ENCODE measurements around the gene SNX8.

SNX8 gene

DNA sequence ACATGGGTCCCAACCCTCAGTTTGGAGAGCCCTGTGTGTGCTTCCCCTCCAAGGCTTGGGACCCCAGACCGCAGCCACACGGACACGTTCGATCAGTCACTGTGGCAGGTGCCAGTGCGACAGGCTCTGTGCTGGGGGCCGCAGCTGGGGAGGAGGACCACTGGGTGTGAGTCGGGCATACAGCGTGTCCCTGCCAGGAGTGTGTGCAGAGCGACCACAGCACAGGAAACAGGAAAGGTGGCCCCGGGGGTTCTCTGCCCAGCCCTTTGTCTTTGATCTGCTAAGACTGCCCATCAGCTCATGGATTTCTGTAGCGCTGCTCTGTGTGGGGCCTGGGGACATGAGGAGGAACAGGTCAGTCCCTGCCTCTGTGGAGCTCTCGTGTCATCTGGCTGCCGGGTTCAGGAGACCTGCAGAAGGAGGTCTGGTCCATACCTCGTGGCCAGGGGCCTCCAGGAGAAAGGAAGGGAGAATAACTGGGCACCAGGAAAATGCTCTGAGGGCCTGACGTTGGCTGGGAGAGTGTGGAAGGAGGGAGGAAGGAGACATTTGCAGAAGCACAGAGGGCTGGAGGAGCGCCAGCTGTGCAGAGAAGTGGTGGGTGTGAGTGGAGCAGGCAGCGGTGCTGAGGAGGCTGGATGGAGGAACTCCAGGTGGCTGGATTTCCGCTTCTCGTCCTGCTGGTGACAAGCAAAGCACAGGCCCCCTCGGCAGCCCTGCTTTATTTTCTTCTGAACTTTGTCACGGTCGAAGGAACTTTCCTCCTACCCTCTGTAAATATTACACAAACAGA lies 68.2 kb downstream of the SNX8 start:
- DNase-seq (ENCODE audit: extremely low read depth, low read depth): no peak
- TF ChIP-seq, protein P1, sequence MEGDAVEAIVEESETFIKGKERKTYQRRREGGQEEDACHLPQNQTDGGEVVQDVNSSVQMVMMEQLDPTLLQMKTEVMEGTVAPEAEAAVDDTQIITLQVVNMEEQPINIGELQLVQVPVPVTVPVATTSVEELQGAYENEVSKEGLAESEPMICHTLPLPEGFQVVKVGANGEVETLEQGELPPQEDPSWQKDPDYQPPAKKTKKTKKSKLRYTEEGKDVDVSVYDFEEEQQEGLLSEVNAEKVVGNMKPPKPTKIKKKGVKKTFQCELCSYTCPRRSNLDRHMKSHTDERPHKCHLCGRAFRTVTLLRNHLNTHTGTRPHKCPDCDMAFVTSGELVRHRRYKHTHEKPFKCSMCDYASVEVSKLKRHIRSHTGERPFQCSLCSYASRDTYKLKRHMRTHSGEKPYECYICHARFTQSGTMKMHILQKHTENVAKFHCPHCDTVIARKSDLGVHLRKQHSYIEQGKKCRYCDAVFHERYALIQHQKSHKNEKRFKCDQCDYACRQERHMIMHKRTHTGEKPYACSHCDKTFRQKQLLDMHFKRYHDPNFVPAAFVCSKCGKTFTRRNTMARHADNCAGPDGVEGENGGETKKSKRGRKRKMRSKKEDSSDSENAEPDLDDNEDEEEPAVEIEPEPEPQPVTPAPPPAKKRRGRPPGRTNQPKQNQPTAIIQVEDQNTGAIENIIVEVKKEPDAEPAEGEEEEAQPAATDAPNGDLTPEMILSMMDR (IDR thresholded peaks at IDR 0.05; ENCODE audit: low read depth, low read length): no peak

DNA sequence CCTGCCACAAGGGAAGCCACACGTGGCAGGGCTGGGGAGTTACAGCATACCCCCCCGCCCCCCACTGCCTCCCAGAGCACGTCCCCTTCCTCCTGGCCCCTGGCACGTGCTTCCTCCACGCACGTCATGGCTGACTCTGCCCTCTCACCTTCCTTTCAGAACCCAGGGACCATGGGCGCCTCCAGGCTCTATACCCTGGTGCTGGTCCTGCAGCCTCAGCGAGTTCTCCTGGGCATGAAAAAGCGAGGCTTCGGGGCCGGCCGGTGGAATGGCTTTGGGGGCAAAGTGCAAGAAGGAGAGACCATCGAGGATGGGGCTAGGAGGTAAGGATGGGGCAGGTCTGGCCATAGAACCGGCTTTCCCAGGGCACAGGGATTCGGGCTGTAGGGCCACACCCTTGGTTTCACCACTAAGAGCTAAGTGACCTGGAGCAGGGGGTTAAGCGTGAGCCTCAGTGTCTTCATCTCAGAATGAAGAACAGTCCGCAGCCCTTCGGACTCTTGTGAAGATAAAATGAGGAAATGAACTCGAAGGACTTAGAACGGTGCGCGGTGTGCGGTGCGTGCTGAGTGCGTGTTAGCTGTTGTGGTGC lies 69.7 kb downstream of the SNX8 start:
- no peak for DNase-seq (ENCODE audit: extremely low read depth, low read depth)
- TF ChIP-seq, protein P1 (IDR thresholded peaks at IDR 0.05; ENCODE audit: low read depth, low read length): no peak

DNA sequence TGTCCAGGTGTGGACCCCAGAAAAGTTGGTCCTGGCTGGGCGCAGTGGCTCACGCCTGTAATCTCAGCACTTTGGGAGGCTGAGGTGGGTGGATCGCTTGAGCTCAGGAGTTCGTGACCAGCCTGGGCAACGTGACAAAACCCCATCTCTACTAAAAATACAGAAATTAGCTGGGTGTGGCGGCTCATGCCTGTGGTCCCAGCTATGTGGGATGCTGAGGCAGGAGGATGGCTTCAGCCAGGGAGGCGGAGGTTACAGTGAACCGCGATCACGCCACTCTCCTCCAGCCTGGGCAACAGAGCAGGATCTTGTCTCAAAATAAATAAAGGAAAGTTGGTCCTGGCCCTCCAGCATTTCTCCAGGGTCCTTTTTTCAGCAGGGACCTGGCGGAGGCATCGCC lies 70.8 kb downstream of the SNX8 start:
- no peak for DNase-seq (ENCODE audit: extremely low read depth, low read depth)

DNA sequence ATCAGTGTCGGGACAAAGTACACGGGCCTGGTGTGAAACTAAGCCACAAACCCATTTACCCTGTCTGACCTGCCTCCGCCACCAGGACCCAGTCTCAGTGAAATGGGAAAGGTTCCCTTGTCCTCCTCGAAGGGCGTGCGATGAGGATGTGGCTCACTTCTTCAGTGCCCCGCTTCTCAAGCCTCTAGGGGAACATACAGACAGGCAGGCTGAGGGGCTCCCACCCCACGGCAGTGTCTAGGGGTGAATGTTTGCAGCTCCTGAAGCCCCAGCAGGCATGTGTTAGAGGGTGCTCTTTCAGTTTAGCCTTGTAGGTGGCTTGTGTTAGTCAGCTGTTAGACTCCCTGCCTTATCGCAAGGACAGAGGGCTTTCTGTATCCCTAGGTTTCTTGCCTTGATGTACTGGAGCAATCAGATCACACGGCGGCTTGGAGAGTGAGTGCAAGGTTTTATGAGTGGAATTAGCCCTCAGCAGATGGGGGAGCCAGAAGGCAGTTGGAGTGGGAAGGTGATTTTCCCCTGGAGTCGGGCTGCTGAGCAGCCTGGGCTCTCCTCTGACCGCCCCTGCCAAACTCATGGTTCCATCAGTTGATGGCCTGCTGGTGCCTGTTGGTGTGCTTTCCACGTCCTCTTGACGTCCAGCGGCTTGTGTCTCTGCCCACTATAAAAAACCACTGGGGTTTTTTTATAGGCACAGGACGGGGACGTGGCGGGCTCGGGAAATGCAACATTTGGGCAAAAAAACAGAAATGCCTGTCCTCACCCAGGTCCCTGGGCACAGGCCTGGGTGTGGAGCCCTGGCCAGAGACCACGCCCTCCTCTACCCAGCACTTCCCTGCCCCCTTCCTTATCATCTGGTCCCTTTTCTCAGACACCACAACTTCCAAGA lies 71.5 kb downstream of the SNX8 start:
- TF ChIP-seq, protein P1 (IDR thresholded peaks at IDR 0.05; ENCODE audit: low read depth, low read length): no peak; the same call in 1 of the 2 replicates
- DNase-seq (ENCODE audit: extremely low read depth, low read depth): no peak

More for the DNA sequence above, 70.8 kb downstream of the SNX8 start:
- TF ChIP-seq, protein P1 (IDR thresholded peaks at IDR 0.05; ENCODE audit: low read depth, low read length): no peak

DNA sequence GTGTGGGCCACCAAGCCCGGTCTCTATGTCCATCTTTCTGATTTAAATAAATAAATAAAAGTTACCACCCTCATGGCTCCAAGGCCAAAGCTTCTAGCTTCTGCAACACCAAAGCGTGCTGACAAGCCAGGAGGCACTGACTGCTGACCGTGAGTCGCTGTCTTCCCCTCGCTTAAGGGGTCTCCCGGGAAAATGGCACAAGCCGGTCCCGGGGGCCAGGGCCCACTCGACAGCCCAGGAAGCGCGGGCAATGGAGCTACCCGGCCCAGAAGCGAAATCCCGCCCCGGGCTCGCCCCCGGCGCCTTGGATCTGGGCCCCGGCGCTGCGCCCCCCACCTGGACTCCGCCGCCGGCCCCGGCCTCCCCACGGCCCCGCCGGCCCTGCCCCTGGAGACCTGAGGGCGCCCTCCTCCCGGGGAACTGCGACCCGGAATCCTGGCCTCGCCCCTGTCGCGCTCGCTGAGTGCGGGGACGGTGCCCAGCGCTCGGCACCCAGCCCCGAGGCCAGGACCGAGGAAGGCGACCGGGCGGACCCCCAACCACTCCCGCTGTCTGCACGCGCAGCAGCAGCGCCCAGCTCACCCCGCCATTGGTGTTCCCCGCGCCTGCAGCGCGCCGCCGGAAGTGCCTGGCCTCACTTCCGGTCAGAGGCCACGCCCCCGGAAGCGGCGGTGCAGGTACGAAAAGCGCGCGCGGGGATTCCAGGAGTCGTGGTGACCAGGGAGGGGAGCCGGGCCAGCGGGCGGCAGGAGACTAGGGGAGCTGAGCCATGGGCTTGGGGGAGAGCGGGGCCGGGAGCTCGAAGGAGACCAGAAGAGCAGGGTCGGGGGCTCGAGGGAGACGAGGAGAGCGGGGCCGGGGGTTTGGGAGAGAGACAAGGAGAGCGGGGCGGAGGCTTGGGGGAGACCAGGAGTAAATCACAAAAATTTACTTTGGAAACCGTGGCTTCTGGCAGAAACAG lies 72.4 kb downstream of the SNX8 start, which contains the start of the genes MRM2 and NUDT1:
Gene MRM2 (minus strand): TSS at position 626 of the 961 bp plus-strand sequence. CDS start 36 bp downstream, at position 590.
Gene NUDT1 (plus strand): TSS at position 647 of the 961 bp plus-strand sequence. CDS start 2,349 bp downstream, outside the sequence.
- TF ChIP-seq, protein P1 (IDR thresholded peaks at IDR 0.05; ENCODE audit: low read depth, low read length): no peak
- DNase-seq (ENCODE audit: extremely low read depth, low read depth): no peak

DNA sequence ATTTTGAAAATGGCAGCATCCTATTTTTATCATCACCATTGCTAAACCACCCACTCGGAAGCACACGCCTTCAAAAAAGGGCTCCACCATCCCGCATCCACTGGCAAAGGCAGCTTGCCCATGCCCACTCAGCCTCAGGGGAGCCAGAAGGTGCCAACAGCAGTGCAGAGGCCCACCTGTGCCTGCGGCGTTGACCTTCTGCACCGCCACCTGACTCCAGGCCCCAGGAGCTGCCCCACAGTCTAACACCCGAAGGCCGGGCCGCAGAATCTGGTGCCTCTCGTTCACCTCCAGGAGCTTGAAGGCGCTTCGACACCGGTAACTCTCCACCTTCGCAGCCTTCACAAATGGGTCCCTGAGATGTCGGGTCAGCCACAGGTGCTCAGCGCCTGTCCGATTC lies 75.0 kb downstream of the SNX8 start:
- TF ChIP-seq, protein P1 (IDR thresholded peaks at IDR 0.05; ENCODE audit: low read depth, low read length): no peak
- DNase-seq (ENCODE audit: extremely low read depth, low read depth): no peak

Data from AG09319 (cell line).